SHP77 treated with DMSO at 0.1 percent for 48 hours (cell line): ENCODE data around the gene RIC8A.

Source experiments
- DNase-seq: peaks from one replicate; lab custom pipeline; 2025; lab: John Stamatoyannopoulos, UW

Gene RIC8A

DNA sequence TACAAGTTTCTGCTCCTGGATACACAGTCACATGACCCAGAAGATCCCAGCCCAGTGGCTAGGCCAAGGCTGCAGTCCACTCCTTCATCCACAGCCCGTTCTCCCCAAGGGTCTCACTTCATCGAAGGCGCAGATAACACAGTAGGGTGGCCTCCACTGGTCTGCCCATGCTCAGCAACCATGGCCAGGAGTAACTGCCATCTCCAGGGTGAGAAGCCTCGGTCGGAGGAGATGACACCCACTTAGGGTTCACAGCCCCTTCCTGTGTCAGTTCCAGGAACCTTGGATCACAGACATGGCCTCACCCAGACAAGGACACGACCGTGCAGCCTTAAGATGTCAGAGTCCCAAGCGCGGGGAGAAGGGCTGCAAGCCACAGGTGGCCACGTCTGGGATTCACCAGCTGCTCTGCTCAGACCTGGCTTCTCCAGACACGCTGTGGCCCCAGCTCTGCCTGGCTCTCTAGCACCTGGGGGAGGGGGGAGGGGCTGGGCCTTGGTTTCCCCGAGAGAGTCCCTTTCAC lies 2.9 kb upstream of the RIC8A start:
- no peak for DNase-seq

DNA sequence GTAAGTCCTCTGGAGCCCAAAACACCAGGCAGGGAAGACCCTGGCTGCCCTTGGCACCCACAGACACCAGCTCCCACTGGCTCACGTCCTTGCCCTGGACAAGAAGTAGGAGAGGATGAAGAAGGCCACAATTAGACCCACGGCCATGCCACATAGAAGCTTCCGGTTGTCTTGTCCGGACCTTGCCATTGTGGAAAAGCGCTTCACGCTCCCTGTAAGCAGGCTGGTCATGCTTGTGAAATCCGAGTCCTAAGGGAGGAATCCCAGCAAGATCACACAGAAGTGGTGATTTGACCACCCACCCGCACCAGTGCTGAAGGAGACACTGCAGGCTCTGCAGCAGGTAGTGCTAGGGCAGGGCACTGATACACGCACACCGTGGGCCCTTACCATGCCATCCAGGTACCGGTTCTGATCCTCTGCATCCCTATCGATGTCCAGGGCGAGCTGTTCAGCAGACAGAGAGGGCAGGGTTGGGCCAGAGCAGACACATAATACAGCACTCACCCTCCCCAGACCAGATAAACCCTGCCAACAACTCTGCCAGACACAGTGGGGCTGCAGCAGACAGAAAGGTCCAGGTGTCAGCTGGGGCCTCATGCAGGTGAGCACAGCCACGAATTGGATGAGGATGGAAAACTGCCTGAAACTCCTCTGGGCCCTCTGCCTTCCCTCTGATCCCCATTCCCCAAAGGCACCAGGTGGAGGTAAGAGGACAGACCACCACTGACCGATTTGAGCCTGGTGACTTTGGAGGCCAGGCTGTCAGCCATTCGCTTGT lies 2.1 kb upstream of the RIC8A start:
- no peak for DNase-seq

DNA sequence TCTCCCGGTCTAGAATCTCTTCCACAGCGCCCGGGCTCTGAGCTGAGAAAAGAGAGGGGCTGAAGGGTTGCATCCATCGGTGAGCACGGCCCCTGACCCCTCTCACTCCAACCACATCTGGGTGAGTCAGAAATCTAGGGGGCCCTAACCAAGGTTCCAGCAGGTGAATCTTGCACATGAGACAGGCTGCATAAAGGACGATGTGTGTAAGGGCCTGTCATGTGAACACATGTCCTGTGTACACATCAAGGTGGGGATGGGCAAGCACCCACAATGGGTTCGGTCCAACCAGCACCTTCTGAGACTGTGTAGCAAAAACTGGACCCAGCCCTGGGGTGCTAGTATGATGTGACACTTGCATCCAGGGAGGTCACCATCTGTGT lies 1.5 kb upstream of the RIC8A start:
- no peak for DNase-seq

DNA sequence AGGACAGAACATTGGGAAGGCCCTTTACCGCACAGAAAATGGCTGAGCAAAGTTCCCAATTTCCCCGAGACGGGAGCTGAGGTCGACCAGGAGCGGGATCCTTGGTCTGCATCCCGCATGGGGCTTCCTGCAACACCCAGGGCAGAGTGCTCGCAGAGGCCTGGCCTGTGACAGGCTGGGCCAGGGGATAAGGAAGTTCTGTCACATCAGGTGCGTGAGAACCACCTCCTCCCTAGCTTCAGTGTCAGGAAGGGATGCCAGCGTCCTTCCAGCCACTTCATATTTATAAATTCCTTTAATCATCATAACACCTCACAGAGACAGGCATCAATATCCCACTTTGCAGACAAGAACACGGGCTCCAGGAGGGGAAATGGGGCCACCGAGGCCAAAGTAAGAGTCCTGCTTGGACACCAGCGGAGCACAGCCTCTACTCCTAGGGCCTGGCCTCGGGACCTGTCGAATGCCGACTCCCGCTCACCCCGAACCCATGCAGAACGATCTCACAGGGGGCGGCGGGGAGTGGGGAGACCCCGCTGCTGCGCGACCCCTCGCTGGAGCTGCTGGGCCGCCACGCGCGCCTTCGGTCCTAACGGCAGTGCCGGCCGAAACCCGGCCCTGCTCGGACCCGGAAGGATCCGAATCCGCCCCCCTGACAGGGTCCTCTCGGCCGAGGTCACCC lies 841 bp upstream of the RIC8A start:
- no peak for DNase-seq

DNA sequence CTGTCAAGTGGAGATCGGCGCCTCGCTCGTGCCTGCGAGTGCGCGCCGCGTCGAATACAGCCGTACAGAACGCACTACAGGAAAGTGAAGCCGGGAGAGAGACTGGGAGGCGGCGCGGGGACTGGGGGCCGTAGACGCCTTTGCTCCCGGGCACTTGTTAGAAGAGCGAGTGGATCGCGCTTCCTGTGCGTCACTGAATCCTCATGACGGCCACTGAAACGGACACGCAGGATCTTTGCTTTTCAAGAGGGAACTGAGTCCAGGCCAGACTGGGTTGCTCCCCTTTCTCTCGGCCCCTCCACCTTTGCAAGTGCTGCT lies 314 bp downstream of the RIC8A start:
- DNase-seq: no peak

DNA sequence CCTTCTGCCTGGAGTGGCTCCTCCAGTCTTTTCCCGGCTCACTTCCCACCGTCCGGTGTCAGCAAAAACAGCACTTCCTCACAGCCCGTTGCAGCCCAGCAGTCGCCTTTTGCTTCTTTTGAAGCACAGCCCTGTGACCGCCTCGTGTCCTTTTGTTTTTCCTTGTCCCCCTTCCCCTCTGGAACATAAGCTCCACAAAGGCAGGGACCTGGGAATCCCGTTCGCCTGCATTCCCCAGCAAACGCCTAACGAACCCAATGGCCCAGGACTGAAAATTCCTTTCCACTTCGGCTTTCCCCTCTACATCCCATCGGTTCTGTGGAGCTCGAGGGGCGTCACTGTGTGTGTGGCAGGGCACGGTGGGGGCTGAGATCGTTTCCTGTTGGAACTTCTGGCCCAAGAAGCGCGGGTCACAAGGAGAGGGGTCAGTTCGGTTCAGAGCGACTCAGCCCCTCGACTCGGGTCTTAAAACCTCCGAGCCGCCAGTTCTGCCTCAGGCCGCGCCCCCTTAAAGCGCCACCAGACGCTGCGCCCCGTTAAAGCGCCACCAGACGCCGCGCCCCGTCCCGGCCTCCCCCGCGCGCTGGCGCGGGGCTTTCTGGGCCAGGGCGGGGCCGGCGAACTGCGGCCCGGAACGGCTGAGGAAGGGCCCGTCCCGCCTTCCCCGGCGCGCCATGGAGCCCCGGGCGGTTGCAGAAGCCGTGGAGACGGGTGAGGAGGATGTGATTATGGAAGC lies 841 bp downstream of the RIC8A start:
- no peak for DNase-seq

DNA sequence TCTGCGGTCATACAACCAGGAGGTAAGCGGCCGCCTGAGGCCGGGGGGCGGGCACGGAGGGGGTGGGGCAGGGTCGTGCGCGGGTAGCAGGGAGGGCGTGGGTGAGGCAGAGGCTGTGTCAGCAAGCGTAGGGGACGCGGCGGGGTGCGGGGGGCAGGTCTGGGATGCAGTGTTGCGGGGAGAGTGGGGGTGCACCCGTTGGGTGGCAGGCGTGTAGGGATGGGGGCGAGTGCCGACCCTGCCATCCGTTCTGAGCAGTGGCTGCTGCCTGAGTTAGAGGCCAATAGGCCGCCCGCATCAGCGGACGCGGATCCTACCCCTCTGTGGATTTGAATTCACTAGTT lies 1.4 kb downstream of the RIC8A start:
- no peak for DNase-seq

DNA sequence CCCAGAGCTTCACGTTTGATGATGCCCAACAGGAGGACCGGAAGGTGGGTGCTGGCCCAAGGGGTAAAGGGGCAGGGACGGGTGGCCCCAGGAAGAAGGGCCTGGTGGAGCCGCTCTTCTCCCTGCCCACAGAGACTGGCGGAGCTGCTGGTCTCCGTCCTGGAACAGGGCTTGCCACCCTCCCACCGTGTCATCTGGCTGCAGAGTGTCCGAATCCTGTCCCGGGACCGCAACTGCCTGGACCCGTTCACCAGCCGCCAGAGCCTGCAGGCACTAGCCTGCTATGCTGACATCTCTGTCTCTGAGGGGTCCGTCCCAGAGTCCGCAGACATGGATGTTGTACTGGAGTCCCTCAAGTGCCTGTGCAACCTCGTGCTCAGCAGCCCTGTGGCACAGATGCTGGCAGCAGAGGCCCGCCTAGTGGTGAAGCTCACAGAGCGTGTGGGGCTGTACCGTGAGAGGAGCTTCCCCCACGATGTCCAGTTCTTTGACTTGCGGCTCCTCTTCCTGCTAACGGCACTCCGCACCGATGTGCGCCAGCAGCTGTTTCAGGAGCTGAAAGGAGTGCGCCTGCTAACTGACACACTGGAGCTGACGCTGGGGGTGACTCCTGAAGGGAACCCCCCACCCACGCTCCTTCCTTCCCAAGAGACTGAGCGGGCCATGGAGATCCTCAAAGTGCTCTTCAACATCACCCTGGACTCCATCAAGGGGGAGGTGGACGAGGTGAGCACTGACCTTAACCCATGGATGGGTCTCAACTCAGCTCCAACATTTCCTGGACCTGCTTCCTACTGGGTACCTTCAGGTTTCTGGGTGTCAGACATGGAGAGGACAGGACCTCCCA lies 2.0 kb downstream of the RIC8A start:
- DNase-seq: no peak

DNA sequence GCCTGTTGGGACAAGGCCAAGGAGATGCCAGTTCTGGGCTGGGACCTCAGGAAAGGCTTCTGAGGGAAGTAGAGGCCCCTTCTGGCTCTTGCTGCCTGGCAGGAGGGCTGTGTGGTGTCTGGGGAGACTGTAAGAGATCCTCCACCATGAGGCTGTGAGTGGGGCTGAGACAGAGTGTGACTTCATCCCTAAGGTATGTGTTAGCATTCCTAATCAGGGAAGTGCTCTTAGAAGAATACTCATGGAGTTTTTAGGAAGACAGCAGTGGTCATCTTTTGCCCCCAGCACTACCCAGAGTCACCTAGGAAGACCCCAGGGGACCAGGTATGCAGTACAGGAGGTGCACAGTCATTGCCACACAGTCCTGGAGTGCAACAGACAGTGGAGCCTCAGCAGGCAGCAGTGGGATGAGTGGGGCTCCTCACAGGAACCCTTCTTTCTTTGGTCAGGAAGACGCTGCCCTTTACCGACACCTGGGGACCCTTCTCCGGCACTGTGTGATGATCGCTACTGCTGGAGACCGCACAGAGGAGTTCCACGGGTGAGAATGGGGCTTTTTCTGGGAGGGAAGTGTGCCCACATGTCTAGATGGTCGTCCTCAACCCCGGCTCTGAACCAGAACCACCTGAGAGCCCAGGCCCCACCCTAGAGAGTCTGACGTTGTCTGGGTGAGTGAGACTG lies 2.8 kb downstream of the RIC8A start:
- DNase-seq: no peak

DNA sequence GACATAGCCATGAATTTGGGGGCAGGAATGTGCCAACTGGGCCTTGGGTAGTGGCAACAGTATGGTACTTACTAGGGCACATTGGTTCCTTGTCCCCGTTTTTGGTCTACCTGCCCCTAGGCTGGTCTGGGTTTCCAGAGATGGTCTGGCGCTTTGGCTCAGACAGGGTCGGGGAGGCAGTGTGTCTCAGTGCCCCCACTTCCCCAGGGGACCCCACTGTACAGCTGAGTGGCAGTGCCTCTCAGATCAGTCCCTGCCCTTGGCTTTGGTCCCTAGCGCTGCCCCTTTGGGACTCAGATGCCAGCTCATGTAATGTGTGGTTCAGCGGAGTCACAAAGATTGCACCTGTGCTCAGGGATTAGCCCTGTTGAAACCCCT lies 3.3 kb downstream of the RIC8A start:
- no peak for DNase-seq

DNA sequence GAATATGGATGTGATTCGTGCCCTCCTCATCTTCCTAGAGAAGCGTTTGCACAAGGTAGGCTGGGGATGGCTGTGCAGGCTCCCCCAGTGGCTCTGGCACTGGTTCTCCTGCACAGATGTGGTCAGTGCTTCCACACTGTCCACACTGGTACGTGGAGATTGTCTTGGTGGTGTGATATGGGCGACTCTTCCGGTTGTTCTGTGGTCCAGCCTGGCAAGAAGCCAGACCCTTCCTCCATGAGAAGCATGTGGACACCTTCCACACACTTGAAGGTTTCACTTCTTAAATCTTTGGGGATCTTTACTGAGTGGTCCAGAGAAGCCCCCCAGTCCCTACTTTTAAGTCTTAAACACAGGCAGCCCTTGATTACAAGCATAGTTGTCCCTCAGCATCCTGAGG lies 3.8 kb downstream of the RIC8A start:
- no peak for DNase-seq

DNA sequence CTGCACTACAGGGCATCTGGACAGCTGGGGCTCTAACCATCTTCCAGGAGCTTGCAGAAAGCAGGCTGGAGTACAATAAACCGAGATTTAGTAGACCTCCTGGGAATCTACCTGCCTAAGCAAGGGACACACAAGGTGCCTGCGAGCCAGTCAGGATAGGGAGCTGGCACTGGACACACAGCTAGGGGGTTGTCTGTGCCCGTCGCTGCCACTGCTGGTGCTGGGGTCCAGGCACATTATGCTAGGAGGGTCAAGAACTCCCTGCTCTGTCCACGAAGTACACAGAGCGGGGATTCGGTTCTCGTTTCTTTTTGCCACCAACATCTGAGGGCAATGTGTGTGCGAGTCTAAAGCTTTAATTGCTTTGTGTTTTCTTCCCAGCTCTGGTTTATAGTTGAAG lies 4.2 kb downstream of the RIC8A start:
- no peak for DNase-seq

DNA sequence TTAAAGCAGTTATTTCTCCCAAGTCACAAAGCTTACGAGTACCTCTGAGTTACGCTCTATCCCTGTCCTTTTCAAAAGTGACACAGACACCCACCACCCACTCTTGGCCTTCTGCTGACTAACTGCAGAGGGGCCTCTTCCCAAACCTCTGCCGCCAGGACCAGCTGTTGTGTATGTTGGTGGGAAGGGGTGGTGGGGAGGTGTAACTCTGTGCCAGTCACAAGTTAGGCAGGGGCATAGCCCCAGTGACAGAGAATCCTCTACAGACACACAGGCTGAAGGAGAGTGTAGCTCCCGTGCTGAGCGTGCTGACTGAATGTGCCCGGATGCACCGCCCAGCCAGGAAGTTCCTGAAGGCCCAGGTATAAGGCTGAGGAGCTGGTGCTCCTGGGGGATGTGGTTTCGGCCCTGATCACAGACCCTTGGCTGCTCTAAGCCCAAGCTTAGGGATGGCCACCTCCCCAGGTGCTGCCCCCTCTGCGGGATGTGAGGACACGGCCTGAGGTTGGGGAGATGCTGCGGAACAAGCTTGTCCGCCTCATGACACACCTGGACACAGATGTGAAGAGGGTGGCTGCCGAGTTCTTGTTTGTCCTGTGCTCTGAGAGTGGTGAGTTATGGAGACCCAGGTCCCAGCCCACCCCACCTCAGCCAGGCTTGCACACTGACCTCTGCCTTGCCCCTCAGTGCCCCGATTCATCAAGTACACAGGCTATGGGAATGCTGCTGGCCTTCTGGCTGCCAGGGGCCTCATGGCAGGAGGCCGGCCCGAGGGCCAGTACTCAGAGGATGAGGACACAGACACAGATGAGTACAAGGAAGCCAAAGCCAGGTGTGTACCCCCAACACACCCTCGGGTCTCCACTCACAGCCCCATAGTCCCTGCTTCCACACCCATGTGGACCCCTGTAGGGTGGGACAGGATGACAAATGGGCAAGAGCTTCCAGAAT lies 4.9 kb downstream of the RIC8A start:
- DNase-seq: no peak

DNA sequence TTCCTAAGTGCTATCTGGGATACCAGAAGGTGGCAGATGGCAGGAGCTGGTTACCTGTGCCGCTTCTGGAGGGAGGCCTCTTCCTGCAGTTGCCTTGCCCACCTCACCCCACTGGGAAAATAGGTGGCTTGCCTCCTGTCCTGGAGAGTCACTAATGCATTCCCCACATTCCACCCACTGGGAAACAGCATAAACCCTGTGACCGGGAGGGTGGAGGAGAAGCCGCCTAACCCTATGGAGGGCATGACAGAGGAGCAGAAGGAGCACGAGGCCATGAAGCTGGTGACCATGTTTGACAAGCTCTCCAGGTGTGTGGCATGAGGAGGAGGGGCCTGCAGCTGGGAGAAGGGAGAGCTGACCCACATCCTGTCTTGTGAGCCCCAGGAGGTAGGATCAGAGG lies 5.6 kb downstream of the RIC8A start:
- DNase-seq: no peak

DNA sequence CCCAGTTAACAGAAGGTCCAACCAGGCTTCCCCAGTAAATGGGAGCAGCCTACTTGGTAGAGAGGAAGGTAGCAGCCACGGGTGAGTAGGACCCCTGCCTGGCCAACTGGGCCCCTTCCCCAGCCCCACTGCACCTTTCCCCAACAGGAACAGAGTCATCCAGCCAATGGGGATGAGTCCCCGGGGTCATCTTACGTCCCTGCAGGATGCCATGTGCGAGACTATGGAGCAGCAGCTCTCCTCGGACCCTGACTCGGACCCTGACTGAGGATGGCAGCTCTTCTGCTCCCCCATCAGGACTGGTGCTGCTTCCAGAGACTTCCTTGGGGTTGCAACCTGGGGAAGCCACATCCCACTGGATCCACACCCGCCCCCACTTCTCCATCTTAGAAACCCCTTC lies 6.6 kb downstream of the RIC8A start:
- no peak for DNase-seq

DNA sequence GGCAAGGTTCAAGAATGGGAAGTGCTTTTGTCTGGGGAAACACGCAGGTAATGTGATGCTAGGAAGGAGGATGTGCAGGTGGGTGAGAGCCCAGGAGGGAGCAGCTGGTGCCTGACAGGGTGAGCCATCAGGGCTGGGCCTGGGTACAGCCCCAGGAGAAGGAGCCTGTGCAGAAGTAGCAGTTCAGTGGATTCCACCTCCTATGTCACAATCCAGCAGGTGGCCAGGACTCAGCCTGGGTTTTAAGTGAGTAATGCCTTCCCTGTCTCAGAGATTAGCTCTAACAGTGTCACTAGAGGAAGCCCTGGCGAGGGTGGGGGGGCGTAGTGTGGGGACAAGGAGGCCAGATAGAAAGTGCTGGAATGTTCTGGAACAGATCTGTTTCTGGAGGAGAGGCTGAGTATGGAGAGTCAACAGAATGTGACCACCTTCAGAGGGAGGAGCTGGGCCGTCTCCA lies 8.1 kb downstream of the RIC8A start:
- DNase-seq: no peak

DNA sequence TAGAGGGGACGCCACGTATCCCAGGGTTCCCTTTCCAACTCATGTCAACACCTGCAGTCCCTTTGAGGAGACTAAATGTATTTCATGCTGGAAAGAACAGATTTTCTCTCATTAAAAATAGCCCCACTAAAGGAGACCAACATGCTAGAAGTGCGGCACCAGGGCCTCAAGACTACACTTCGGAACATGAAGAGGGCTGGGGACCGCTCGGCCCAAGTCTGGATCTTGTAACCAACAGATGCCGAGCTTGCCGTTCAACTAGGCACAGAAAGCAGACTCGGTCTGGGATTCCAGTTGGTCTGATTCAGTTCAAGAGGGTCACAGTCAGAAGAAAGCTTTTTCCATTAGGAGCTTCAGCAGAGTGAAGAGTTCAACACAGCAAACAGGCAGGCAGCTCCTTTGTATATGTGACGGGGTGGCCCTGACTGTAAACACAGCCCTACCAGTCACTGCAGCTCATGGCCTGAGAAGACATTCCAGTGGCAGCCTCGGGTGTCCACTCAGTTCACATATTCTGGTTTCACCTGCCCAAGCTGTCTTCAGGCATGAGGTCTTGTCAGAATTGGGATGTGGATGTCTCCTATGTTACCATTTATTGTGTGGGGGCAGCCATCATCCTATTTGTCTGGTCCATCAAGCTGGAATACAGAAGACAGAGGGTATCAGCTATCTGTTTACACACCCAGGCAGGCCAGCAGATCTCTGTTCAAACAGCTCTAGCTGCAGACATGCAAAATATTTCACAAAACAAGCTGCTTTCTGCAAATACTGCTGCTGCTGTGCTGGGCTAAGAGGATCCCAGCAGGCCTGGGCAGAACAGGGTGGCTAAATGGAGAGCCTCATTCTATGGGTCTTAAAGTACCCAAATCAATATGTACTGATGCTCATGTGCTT lies 8.8 kb downstream of the RIC8A start:
- no peak for DNase-seq

DNA sequence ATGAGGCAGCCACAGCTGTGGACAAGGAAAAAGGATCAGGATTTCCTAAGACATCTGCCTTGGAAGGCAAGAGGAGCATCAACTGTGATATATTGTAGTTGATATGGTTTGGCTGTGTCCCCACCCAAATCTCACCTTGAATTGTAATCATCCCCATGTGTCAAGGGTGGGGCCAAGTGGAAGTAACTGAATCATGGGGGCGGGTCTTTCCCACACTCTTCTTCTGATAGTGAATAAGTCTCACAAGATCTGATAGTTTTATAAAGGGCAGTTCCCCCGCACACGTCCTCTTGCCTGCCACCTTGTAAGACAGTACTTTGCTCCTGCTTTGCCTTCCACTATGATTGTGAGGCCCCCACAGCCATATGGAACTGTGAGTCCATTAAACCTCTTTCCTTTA lies 10.2 kb downstream of the RIC8A start:
- DNase-seq: no peak

DNA sequence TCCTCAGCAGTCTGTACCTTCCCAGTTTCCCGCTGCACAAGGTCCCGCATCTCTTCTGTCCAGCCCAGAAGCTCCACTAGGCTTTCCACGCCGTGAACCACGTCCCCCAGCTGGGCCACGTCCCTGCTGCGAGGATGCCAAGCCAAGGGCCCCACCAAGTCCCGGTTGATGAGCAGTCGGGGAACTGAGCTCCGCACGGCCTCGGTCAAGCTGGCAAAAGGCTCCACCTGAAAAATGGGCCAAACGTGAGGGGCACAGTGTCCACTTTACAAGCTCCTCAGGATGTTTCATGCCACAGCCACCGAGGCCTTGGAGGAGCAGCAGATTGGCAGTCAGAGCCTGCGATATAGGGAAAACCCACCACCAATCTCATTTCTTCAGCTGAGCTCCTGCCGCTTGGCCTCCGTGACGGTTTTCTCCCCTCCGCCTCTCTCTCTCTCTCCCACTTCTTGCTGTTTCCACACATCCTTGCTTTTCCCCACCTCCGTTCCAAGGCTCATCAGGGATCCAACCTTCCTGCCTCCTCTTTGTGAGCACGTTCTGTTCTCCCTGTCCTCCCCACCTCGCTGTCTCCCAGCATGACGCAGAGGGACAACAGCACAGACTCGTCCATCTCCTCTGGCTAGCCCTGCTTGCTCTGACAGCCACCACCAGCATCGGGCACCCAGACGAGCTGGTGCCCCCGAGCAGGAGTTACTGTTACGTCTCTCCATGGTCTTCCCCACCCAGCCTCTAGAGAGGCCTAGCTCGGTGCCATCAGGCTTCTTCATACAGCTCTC lies 11.5 kb downstream of the RIC8A start:
- no peak for DNase-seq
